Measurements from ENCODE around the gene FOXRED1.
"Not testable (repeated sequence)": the region's sequence is repeated elsewhere in the genome, so short reads cannot be mapped to it uniquely, and the experiment has no call there.

The FOXRED1 gene

DNA sequence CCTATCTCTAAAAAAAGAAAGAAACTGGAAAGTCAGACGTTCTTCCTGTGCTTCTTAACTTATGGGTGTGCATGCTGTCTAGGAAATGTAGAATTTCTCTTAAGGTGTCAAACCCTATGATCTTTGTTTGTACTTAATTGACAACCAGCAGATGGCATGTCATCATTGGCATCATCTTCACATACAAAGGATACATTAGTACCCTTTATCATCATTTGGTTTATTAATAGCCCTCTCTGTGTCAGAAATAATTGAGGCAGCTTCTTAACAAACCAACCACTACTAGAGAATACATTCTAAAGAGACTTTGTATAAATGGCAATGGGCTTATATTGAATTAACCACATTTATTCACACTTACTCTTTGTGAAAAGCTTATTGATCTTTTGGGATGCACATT, 14.1 kb upstream of the FOXRED1 start:
- H3K27ac Mint-ChIP-seq (ENCODE audit: low read depth) = no peak overlapping the region
- ATAC-seq (replicated peaks; ENCODE audit: extremely low read depth, poor library complexity, severe bottlenecking) = no peak
- H3K27me3 Mint-ChIP-seq = no peaks in the 10 kb centered on the region
- no peaks in the 10 kb centered on the region for H3K4me1 Mint-ChIP-seq
- H3K4me3 Mint-ChIP-seq = no peak overlapping the region
- no peak for DNase-seq (ENCODE audit: low spot score in 2 of 2)
- no peaks in the 10 kb centered on the region for H3K9me3 Mint-ChIP-seq
- H3K36me3 Mint-ChIP-seq (ENCODE audit: insufficient read depth) = peaks cover 15% of the 10 kb centered on the region

DNA sequence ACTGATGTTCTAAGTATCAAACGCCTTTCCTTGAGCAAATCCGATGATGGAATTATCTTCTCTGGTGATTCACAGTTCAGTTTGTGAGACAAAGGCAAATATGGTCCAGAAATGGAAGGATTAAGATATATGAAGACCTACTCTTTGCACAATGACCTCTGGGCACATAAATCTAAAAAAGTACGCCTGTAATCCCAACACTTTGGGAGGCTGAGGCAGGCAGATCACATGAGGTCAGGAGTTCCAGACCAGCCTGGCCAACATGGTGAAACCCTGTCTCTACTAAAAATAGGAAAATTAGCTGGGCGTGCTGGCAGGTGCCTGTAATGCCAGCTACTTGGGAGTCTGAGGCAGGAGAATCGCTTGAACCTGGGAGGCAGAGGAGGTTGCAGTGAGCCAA, 13.4 kb upstream of the FOXRED1 start:
- not testable (repeated sequence) for H3K4me1 Mint-ChIP-seq; ATAC-seq (replicated peaks; ENCODE audit: extremely low read depth, poor library complexity, severe bottlenecking); H3K9me3 Mint-ChIP-seq; DNase-seq (ENCODE audit: low spot score in 2 of 2); H3K27me3 Mint-ChIP-seq; H3K4me3 Mint-ChIP-seq; H3K27ac Mint-ChIP-seq (ENCODE audit: low read depth)
- peaks cover 18% of the 10 kb centered on the region for H3K36me3 Mint-ChIP-seq (ENCODE audit: insufficient read depth)

DNA sequence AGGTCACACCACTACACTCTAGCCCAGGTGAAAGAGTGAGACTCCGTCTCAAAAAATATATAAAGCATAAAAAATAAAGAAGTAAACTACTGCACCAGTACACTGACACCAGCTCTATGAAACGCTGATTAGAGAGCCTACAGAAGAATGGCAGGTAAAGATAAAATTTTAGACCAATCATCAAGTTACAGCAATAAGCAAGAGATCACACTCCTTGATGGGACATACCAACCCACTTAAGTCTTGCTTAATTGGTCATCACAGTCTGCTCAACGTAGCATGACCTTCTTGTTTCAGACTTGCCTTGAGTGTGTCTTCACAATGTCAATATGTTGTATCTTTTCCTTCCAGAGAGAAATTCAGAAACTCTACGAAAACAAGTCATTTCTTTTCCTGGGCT, 12.7 kb upstream of the FOXRED1 start:
- no peak for ATAC-seq (replicated peaks; ENCODE audit: extremely low read depth, poor library complexity, severe bottlenecking)
- H3K27ac Mint-ChIP-seq (ENCODE audit: low read depth) = peak overlapping the region; percentile 19

DNA sequence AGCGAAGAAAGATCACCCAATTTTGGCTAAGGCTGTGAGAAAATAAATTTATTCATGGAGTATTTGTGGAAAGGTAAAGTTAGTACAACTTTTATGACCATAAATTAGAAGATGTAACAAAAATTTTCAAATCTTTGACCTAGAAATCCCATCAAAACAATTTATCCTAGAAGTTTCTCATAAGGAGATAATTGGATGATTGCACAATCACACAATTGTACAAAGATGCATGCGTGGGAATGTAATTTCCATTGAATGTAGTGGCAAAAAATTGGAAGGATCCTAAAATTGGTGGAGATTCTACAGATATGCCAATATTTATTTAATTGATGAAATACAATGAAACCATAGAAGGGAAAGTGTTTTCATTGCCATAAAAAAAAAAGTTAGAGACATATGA, 11.8 kb upstream of the FOXRED1 start:
- H3K36me3 Mint-ChIP-seq (ENCODE audit: insufficient read depth) = peaks cover 18% of the 10 kb centered on the region
- H3K4me1 Mint-ChIP-seq = no peaks in the 10 kb centered on the region
- no peak overlapping the region for H3K4me3 Mint-ChIP-seq
- no peaks in the 10 kb centered on the region for H3K9me3 Mint-ChIP-seq
- no peak for DNase-seq (ENCODE audit: low spot score in 2 of 2)
- H3K27ac Mint-ChIP-seq (ENCODE audit: low read depth) = no peak overlapping the region
- no peaks in the 10 kb centered on the region for H3K27me3 Mint-ChIP-seq
- no peak for ATAC-seq (replicated peaks; ENCODE audit: extremely low read depth, poor library complexity, severe bottlenecking)

More for the DNA sequence above, 12.7 kb upstream of the FOXRED1 start:
- no peak for DNase-seq (ENCODE audit: low spot score in 2 of 2)
- Mint-ChIP-seq H3K36me3 (ENCODE audit: insufficient read depth) (peaks cover 19% of the 10 kb centered on the region), H3K4me1 (no peaks in the 10 kb centered on the region), H3K9me3 (no peaks in the 10 kb centered on the region), H3K4me3 (no peak overlapping the region), H3K27me3 (no peaks in the 10 kb centered on the region)

DNA sequence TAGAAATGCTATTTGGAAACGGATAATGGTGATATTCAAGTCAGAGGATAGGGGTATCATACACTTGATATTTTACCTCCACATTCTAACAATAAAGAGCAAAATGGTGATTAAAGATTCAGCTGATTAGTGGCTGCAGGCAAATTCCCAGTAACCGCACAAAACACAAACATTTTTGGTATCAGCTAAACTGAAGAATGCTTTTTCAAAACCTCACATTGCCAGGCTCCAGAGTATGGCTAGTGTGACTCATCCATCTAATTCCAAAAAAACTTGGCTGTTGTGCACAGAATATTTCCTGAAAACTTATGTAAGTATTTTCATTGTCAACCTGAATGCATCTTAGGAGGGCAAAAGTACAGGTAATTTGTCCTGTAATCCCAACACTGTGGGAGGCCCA, 11.2 kb upstream of the FOXRED1 start:
- ATAC-seq (replicated peaks; ENCODE audit: extremely low read depth, poor library complexity, severe bottlenecking) = no peak
- no peaks in the 10 kb centered on the region for H3K27me3 Mint-ChIP-seq
- H3K27ac Mint-ChIP-seq (ENCODE audit: low read depth) = no peak overlapping the region

GRCh38 chr11:126262216-126262615, 6.7 kb upstream of the FOXRED1 start:
- ATAC-seq (replicated peaks; ENCODE audit: extremely low read depth, poor library complexity, severe bottlenecking) (no peak), DNase-seq (ENCODE audit: low spot score in 2 of 2) (no peak)
- no peaks in the 10 kb centered on the region for H3K27me3 Mint-ChIP-seq
- no peak overlapping the region for H3K4me3 Mint-ChIP-seq
- H3K36me3 Mint-ChIP-seq (ENCODE audit: insufficient read depth) = peaks cover 50% of the 10 kb centered on the region
- no peak overlapping the region for H3K27ac Mint-ChIP-seq (ENCODE audit: low read depth)
- no peaks in the 10 kb centered on the region for H3K9me3 Mint-ChIP-seq
- H3K4me1 Mint-ChIP-seq = peaks cover 14% of the 10 kb centered on the region

More for the DNA sequence above, 11.2 kb upstream of the FOXRED1 start:
- DNase-seq (ENCODE audit: low spot score in 2 of 2) = no peak
- Mint-ChIP-seq H3K4me1 (no peaks in the 10 kb centered on the region), H3K9me3 (no peaks in the 10 kb centered on the region), H3K36me3 (ENCODE audit: insufficient read depth) (peaks cover 18% of the 10 kb centered on the region), H3K4me3 (no peak overlapping the region)

GRCh38 chr11:126263489-126263888, 5.5 kb upstream of the FOXRED1 start:
- H3K9me3 Mint-ChIP-seq = no peaks in the 10 kb centered on the region
- H3K27ac Mint-ChIP-seq (ENCODE audit: low read depth) = no peak overlapping the region
- no peaks in the 10 kb centered on the region for H3K27me3 Mint-ChIP-seq
- H3K4me1 Mint-ChIP-seq = peaks cover 22% of the 10 kb centered on the region
- H3K4me3 Mint-ChIP-seq = no peak overlapping the region
- ATAC-seq (replicated peaks; ENCODE audit: extremely low read depth, poor library complexity, severe bottlenecking) (no peak), DNase-seq (ENCODE audit: low spot score in 2 of 2) (no peak)
- peaks cover 52% of the 10 kb centered on the region for H3K36me3 Mint-ChIP-seq (ENCODE audit: insufficient read depth)

- DNase-seq (ENCODE audit: low spot score in 2 of 2) (no peak), ATAC-seq (replicated peaks; ENCODE audit: extremely low read depth, poor library complexity, severe bottlenecking) (no peak)
- Mint-ChIP-seq H3K4me3 (no peak overlapping the region), H3K36me3 (ENCODE audit: insufficient read depth) (peaks cover 52% of the 10 kb centered on the region), H3K27me3 (no peaks in the 10 kb centered on the region), H3K27ac (ENCODE audit: low read depth) (peak overlapping the region; percentile 52), H3K9me3 (no peaks in the 10 kb centered on the region), H3K4me1 (peaks cover 32% of the 10 kb centered on the region)
These were observed 3.1 kb upstream of the FOXRED1 start for GRCh38 chr11:126265811-126266210.

GRCh38 chr11:126267650-126268049, 1.3 kb upstream of the FOXRED1 start:
- peaks cover 52% of the 10 kb centered on the region for H3K36me3 Mint-ChIP-seq (ENCODE audit: insufficient read depth)
- DNase-seq (ENCODE audit: low spot score in 2 of 2) = no peak
- H3K27me3 Mint-ChIP-seq = no peaks in the 10 kb centered on the region
- H3K9me3 Mint-ChIP-seq = no peaks in the 10 kb centered on the region
- H3K4me1 Mint-ChIP-seq = peaks cover 32% of the 10 kb centered on the region
- H3K27ac Mint-ChIP-seq (ENCODE audit: low read depth) = peak overlapping the region; percentile 99
- H3K4me3 Mint-ChIP-seq = peak overlapping the region; percentile 98
- ATAC-seq (replicated peaks; ENCODE audit: extremely low read depth, poor library complexity, severe bottlenecking) = no peak

DNA sequence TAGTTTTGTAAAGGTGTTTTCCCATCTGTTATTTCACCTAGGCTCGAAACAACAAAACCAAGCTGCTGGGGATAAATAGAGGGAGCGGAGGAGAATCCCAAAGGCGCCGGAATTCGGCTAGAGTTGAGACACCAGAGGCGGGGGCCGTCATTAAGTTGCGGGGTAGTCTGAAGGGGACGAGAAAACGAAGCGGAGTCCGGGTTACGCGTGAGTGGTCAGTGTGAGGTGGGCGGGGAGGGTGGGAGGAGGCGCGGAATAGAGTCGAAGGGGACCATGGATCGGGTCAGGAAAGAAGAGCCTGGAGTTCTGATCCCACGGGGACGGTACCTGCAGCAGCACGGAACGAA, 620 bp upstream of the FOXRED1 start:
- peaks cover 32% of the 10 kb centered on the region for H3K4me1 Mint-ChIP-seq
- H3K27me3 Mint-ChIP-seq = no peaks in the 10 kb centered on the region
- ATAC-seq (replicated peaks; ENCODE audit: extremely low read depth, poor library complexity, severe bottlenecking) (no peak), DNase-seq (ENCODE audit: low spot score in 2 of 2) (no peak)
- peaks cover 46% of the 10 kb centered on the region for H3K36me3 Mint-ChIP-seq (ENCODE audit: insufficient read depth)
- H3K9me3 Mint-ChIP-seq = no peaks in the 10 kb centered on the region
- peak overlapping the region; percentile 98 for H3K4me3 Mint-ChIP-seq
- peak overlapping the region; percentile 99 for H3K27ac Mint-ChIP-seq (ENCODE audit: low read depth)

DNA sequence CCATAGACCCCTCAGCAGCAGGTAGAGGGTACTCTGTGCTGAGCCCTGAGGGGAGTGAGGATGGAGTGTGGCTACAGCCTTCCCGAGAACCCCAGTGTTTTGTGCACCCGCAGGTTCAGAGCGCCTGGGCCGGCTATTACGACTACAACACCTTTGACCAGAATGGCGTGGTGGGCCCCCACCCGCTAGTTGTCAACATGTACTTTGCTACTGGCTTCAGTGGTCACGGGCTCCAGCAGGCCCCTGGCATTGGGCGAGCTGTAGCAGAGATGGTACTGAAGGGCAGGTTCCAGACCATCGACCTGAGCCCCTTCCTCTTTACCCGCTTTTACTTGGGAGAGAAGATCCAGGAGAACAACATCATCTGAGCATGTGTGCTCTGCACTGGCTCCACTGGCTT, 8.4 kb downstream of the FOXRED1 start:
- peaks cover 12% of the 10 kb centered on the region for H3K4me1 Mint-ChIP-seq
- ATAC-seq (replicated peaks; ENCODE audit: extremely low read depth, poor library complexity, severe bottlenecking) (no peak), DNase-seq (ENCODE audit: low spot score in 2 of 2) (no peak)
- H3K27ac Mint-ChIP-seq (ENCODE audit: low read depth) = no peak overlapping the region
- peaks cover 10% of the 10 kb centered on the region for H3K36me3 Mint-ChIP-seq (ENCODE audit: insufficient read depth)
- H3K9me3 Mint-ChIP-seq = no peaks in the 10 kb centered on the region
- no peaks in the 10 kb centered on the region for H3K27me3 Mint-ChIP-seq
- no peak overlapping the region for H3K4me3 Mint-ChIP-seq

- DNase-seq (ENCODE audit: low spot score in 2 of 2) = no peak
- Mint-ChIP-seq H3K27ac (ENCODE audit: low read depth) (no peak overlapping the region), H3K4me3 (no peak overlapping the region), H3K27me3 (no peaks in the 10 kb centered on the region), H3K4me1 (peaks cover 15% of the 10 kb centered on the region), H3K36me3 (ENCODE audit: insufficient read depth) (peaks cover 13% of the 10 kb centered on the region), H3K9me3 (no peaks in the 10 kb centered on the region)
- ATAC-seq (replicated peaks; ENCODE audit: extremely low read depth, poor library complexity, severe bottlenecking) = no peak
These were observed 8.8 kb downstream of the FOXRED1 start for GRCh38 chr11:126277780-126278179.

- no peaks in the 10 kb centered on the region for H3K9me3 Mint-ChIP-seq
- no peaks in the 10 kb centered on the region for H3K27me3 Mint-ChIP-seq
- ATAC-seq (replicated peaks; ENCODE audit: extremely low read depth, poor library complexity, severe bottlenecking) (no peak), DNase-seq (ENCODE audit: low spot score in 2 of 2) (no peak)
- peaks cover 22% of the 10 kb centered on the region for H3K4me1 Mint-ChIP-seq
- peaks cover 18% of the 10 kb centered on the region for H3K36me3 Mint-ChIP-seq (ENCODE audit: insufficient read depth)
- no peak overlapping the region for H3K4me3 Mint-ChIP-seq
- peak overlapping the region; percentile 3 for H3K27ac Mint-ChIP-seq (ENCODE audit: low read depth)
These were observed 10.2 kb downstream of the FOXRED1 start for GRCh38 chr11:126279191-126279590.

- Mint-ChIP-seq H3K4me1 (peaks cover 30% of the 10 kb centered on the region), H3K4me3 (no peak overlapping the region)
These were observed 11.6 kb downstream of the FOXRED1 start for GRCh38 chr11:126280595-126280994.

More at GRCh38 chr11:126280595-126280994, 11.6 kb downstream of the FOXRED1 start:
- peaks cover 18% of the 10 kb centered on the region for H3K36me3 Mint-ChIP-seq (ENCODE audit: insufficient read depth)
- H3K9me3 Mint-ChIP-seq = no peaks in the 10 kb centered on the region
- peak overlapping the region; percentile 7 for H3K27ac Mint-ChIP-seq (ENCODE audit: low read depth)
- no peak for ATAC-seq (replicated peaks; ENCODE audit: extremely low read depth, poor library complexity, severe bottlenecking)
- no peaks in the 10 kb centered on the region for H3K27me3 Mint-ChIP-seq
- no peak for DNase-seq (ENCODE audit: low spot score in 2 of 2)
